Bone marrow (tissue), 2 donors: ENCODE measurements around the gene C6orf136.
A peak's percentile ranks its signal among the peaks of the same experiment; 100 is the strongest.
"Not testable (repeated sequence)": the region's sequence is repeated elsewhere in the genome, so short reads cannot be mapped to it uniquely, and the experiment has no call there.

ENCODE experiments used
- DNase-seq, 2 donors: peaks; one replicate each; lab custom pipeline; 2025; lab: John Stamatoyannopoulos, UW

Gene C6orf136

GRCh38 chr6:30657922-30658321 lies 11.0 kb downstream of the C6orf136 start:
- DNase-seq: not testable (repeated sequence)

GRCh38 chr6:30664994-30665767 lies 18.2 kb downstream of the C6orf136 start:
- DNase-seq: no peak

GRCh38 chr6:30666300-30666699 lies 19.4 kb downstream of the C6orf136 start:
- DNase-seq: not testable (repeated sequence)

GRCh38 chr6:30670760-30671527 lies 24.0 kb downstream of the C6orf136 start:
- DNase-seq: no peak

GRCh38 chr6:30672445-30673253 lies 25.7 kb downstream of the C6orf136 start, which contains the start of gene DHX16:
Gene DHX16 (minus strand): TSS chr6:30673006. CDS start chr6:30672841, 165 bp downstream.
- peak; percentile 69 to 94 for DNase-seq

- DNase-seq: no peak
These were observed 29.8 kb downstream of the C6orf136 start for GRCh38 chr6:30676660-30677285.

- peak; percentile 67 to 80 for DNase-seq
These were observed 32.2 kb downstream of the C6orf136 start for GRCh38 chr6:30678964-30679726.

GRCh38 chr6:30679765-30680535 lies 33.0 kb downstream of the C6orf136 start:
- DNase-seq: no peak

GRCh38 chr6:30681766-30682142 lies 34.8 kb downstream of the C6orf136 start:
- no peak for DNase-seq

GRCh38 chr6:30682143-30683117 lies 35.5 kb downstream of the C6orf136 start:
- peak; percentile 76 to 99 for DNase-seq

- no peak for DNase-seq
These were observed 36.4 kb downstream of the C6orf136 start for GRCh38 chr6:30683183-30683979.

- DNase-seq: no peak
These were observed 37.0 kb downstream of the C6orf136 start for GRCh38 chr6:30683980-30684338.

- peak in 1 of 2 donors; percentile 50 for DNase-seq
These were observed 37.6 kb downstream of the C6orf136 start for GRCh38 chr6:30684386-30685156.

GRCh38 chr6:30685157-30686008 lies 38.5 kb downstream of the C6orf136 start:
- no peak for DNase-seq

- DNase-seq: peak; percentile 46 to 81
These were observed 39.3 kb downstream of the C6orf136 start, which contains the start of gene PPP1R18 for GRCh38 chr6:30686009-30686907. Gene PPP1R18 (minus strand): TSS chr6:30686645. CDS start chr6:30686018, 627 bp downstream.
